Panc1 (cell line): ENCODE data around the gene ATXN7L1. TPM values are rescaled to one million over a fixed set of nuclear protein-coding genes. Genes with fewer than 3 reads are reported as not detected.

ENCODE experiments used
- ATAC-seq: fragments of 200-7000 bp; cut with Tn5 transposase; 2 replicates; pipeline ENCODE4 v1.9.1; 2020; ENCODE audit warnings: mild to moderate bottlenecking, moderate library complexity
- BruUV-seq: library from RNA; stranded (reverse); fragments of 400-500 nt; replicated peaks from 2 replicates; lab custom pipeline; 2021; lab: Mats Ljungman, UMichigan
- CTCF ChIA-PET: fragments of 300-600 bp; sonication (Branson Sonifier 250); formaldehyde crosslinking; loops from one replicate; lab custom pipeline; 2022; ENCODE audit warnings: antibody characterized with exemption; lab: Charles Lee
- POLR2A ChIA-PET: fragments of 300-600 bp; sonication (Branson Sonifier 250); formaldehyde crosslinking; loops from one replicate; lab custom pipeline; 2022; ENCODE audit warnings: antibody characterized with exemption; lab: Charles Lee
- DNase-seq: peaks from one replicate; pipeline ENCODE4 v3.0.0-alpha.2; 2010; ENCODE audit warnings: low read depth, low spot score
- H3K27ac ChIP-seq: 2 replicates; pipeline ENCODE4 v1.5.1; 2011; ENCODE audit warnings: mild to moderate bottlenecking, low read length, inconsistent platforms
- H3K27me3 ChIP-seq: fragments of 200-500 bp; sonication (Bioruptor generic); 2 replicates; pipeline ENCODE4 v1.6.0; 2014; ENCODE audit warnings: low read length, inconsistent platforms; ENCODE audit not compliant: control insufficient read depth, insufficient read depth
- H3K36me3 ChIP-seq: fragments of 200-500 bp; sonication (Bioruptor generic); 2 replicates; pipeline ENCODE4 v1.5.1; 2014; ENCODE audit warnings: inconsistent platforms, mild to moderate bottlenecking, low read length, moderate library complexity; ENCODE audit not compliant: control insufficient read depth, insufficient read depth
- H3K4me1 ChIP-seq: 2 replicates; pipeline ENCODE4 v1.5.1; 2011; ENCODE audit warnings: inconsistent platforms, mild to moderate bottlenecking, low read length, moderate library complexity; ENCODE audit not compliant: control insufficient read depth, insufficient read depth
- H3K4me3 ChIP-seq, 2 experiments: 2 replicates each; pipeline ENCODE4 v1.5.1; 2011 to 2012; ENCODE audit warnings: low read depth in 2 of 2, low read length in 2 of 2, mild to moderate bottlenecking in 2 of 2, inconsistent platforms in 1 of 2, moderate library complexity in 1 of 2
- H3K9me3 ChIP-seq: fragments of 200-500 bp; sonication (Bioruptor generic); 2 replicates; pipeline ENCODE4 v1.5.1; 2014; ENCODE audit warnings: low read depth, mild to moderate bottlenecking, inconsistent platforms, low read length, moderate library complexity; ENCODE audit not compliant: control insufficient read depth, insufficient read depth
- CTCF ChIP-seq: fragments of 450-650 bp; IDR thresholded peaks from 2 replicates; pipeline ENCODE4 v1.5.1; 2017; ENCODE audit warnings: mild to moderate bottlenecking
- POLR2AphosphoS5 ChIP-seq: IDR thresholded peaks from 2 replicates; pipeline ENCODE4 v1.6.1; 2012; ENCODE audit warnings: mild to moderate bottlenecking, low read depth, low read length, moderate library complexity
- REST ChIP-seq, 2 experiments: IDR thresholded peaks; 2 replicates each; pipeline ENCODE4 v1.6.1; 2011 to 2012; ENCODE audit warnings: low read depth in 2 of 2, control low read depth in 1 of 2, low read length in 1 of 2, mild to moderate bottlenecking in 1 of 2, moderate library complexity in 1 of 2; ENCODE audit not compliant: insufficient read depth in 1 of 2
- SIN3A ChIP-seq: IDR thresholded peaks from 2 replicates; pipeline ENCODE4 v1.6.1; 2012; ENCODE audit warnings: low read depth, mild to moderate bottlenecking, low read length, moderate library complexity, borderline replicate concordance; ENCODE audit not compliant: insufficient read depth
- TCF7L2 ChIP-seq: IDR thresholded peaks from 2 replicates; pipeline ENCODE4 v1.6.1; 2011; ENCODE audit warnings: mild to moderate bottlenecking, low read depth, low read length, inconsistent platforms
- in situ Hi-C: cut with HindIII; loops from 2 replicates; pipeline ENCODE4 v1.10.0; 2016; ENCODE audit warnings: low sequenced_read_pairs, low pct_unique_long_range_greater_than_20kb
- intact Hi-C: fragments of 100-400 bp; cut with micrococcal nuclease; formaldehyde crosslinking; loops from one replicate; pipeline ENCODE4 v1.10.0; 2022; ENCODE audit not compliant: unreplicated experiment
- total RNA-seq: library from RNA; stranded (reverse); gene quantifications from one replicate; pipeline ENCODE4 v1.2.1, GENCODE V29; 2021; ENCODE audit not compliant: unreplicated experiment

The ATXN7L1 gene
- total RNA-seq, 1 experiment from 2014 or later = 10.8 TPM

- Histone ChIP-seq H3K36me3 (no peaks in the 10 kb centered on the region), H3K27me3 (no peaks in the 10 kb centered on the region), H3K4me1 (no peaks in the 10 kb centered on the region), H3K9me3 (no peaks in the 10 kb centered on the region), H3K4me3 (no peak overlapping the region), H3K27ac (no peak overlapping the region)
- intact Hi-C loops = no loop called here
- CTCF ChIA-PET = no interaction called here
- BruUV-seq = no TSS peak
- POLR2A ChIA-PET = no interaction called here
- TF ChIP-seq TCF7L2 (no peak), SIN3A (no peak), REST (IDR thresholded peaks at IDR 0.05; ENCODE audit: insufficient read depth in 1 of 2, low read depth in 2 of 2, low read length in 1 of 2) (no peak), POLR2AphosphoS5 (no peak), CTCF (no peak)
- DNase-seq (no peak), ATAC-seq (no peak)
- in situ Hi-C loops = no loop called here
Observed at GRCh38 chr7:105675934-105676371, 200.4 kb downstream of the ATXN7L1 start.

GRCh38 chr7:105674200-105674920, 202.0 kb downstream of the ATXN7L1 start:
- in situ Hi-C loops (no loop called here), intact Hi-C loops (no loop called here)
- ATAC-seq (no peak), DNase-seq (no peak)
- H3K36me3 ChIP-seq = no peaks in the 10 kb centered on the region
- no peak for TF ChIP-seq REST (IDR thresholded peaks at IDR 0.05; ENCODE audit: insufficient read depth in 1 of 2, low read depth in 2 of 2, low read length in 1 of 2)
- no peak for TF ChIP-seq POLR2AphosphoS5
- no peak for TF ChIP-seq SIN3A
- no peak for TF ChIP-seq CTCF
- no peak for TF ChIP-seq TCF7L2
- H3K4me3 ChIP-seq = no peak overlapping the region
- ChIA-PET CTCF (no interaction called here), POLR2A (no interaction called here)
- no TSS peak for BruUV-seq
- no peaks in the 10 kb centered on the region for H3K27me3 ChIP-seq
- no peak overlapping the region for H3K27ac ChIP-seq
- H3K9me3 ChIP-seq = no peaks in the 10 kb centered on the region
- no peaks in the 10 kb centered on the region for H3K4me1 ChIP-seq
